Measurements from ENCODE around the gene BUD23. TPM values are rescaled to one million over a fixed set of nuclear protein-coding genes. Genes with fewer than 3 reads are reported as not detected.
"Not testable (repeated sequence)": the region's sequence is repeated elsewhere in the genome, so short reads cannot be mapped to it uniquely, and the experiment has no call there.

BUD23 gene
- total RNA-seq, 2 donors from 2014 or later: 54.6 to 82.3 TPM

DNA sequence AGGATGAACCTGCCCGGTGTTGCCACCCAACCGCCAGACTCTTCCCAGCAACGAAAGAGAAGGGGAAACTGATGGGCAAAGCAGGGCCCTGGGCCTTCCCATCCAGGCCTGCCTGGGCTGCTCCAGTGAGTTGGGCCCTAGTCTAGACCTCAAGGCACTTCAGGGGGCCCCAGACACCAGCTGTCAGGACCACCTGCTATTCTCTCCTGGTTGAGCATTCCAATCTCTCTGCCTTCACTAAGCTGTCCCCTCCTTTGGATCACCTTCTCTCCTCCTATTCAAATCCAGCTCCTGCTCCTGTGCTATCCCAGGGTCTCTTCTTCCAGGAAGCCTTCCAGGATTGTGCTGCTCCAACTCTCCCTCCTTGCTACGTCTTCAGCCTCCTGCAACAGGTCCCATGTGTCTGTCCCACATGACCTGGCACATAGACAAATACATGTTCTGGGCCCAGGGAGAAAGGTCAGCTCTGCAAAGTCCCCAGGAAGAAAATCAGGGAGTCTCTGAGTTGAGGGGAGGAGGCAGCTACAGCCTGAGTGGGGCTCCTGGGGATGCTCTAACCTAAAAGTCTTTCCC is 33.0 kb downstream of the BUD23 start:
- peak overlapping the region; percentile 70 for H3K4me3 Mint-ChIP-seq
- peak overlapping the region; percentile 79 for H3K27ac Mint-ChIP-seq
- H3K9me3 Mint-ChIP-seq: no peaks in the 10 kb centered on the region
- peaks cover 27% of the 10 kb centered on the region for H3K36me3 Mint-ChIP-seq (ENCODE audit: low read depth)
- peaks cover 24% of the 10 kb centered on the region for H3K4me1 Mint-ChIP-seq
- no peaks in the 10 kb centered on the region for H3K27me3 Mint-ChIP-seq
- no peak for ATAC-seq (replicated peaks)

DNA sequence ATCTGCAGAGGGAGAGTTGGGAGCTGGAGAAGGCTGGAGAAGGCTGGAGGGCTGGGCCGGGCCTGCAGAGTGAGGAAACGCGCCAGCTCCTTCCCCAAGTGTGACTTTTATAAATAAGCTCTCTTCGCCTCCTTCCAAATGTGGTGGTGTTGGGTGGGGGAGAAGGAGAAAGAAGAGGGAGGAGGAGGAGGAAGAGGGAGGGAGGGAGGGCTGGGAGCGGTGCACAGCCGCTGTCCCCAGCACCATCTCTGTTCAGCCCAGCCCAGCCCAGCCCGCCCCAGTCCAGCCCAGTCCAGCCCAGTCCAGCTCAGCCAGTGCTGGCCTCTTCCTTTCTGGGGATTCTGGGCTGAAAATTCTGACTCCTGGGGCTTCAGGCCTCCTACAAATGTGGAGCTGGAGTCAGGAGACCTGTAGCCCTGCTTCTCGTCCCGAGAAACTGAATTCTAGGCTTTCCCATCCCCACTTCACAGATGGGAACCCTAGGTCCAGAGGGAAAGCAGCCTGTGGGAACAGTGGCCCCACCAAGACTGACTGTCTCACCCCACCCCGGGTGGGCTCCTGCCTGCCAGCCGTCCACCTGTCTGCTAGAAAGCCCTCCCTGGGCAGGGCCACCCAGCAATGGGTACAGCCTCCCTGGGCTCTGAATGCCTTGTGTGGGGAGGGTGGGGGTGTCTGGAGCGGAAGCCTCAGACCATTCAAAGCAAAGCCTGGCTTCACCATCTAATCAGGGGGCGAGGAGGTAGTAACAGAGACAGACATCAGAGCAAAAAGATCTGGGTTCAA is 33.8 kb downstream of the BUD23 start:
- ATAC-seq (replicated peaks): no peak
- peak overlapping the region; percentile 85 for H3K27ac Mint-ChIP-seq
- peaks cover 27% of the 10 kb centered on the region for H3K36me3 Mint-ChIP-seq (ENCODE audit: low read depth)
- no peaks in the 10 kb centered on the region for H3K9me3 Mint-ChIP-seq
- H3K4me1 Mint-ChIP-seq: peaks cover 24% of the 10 kb centered on the region
- peak overlapping the region; percentile 79 for H3K4me3 Mint-ChIP-seq
- H3K27me3 Mint-ChIP-seq: no peaks in the 10 kb centered on the region

DNA sequence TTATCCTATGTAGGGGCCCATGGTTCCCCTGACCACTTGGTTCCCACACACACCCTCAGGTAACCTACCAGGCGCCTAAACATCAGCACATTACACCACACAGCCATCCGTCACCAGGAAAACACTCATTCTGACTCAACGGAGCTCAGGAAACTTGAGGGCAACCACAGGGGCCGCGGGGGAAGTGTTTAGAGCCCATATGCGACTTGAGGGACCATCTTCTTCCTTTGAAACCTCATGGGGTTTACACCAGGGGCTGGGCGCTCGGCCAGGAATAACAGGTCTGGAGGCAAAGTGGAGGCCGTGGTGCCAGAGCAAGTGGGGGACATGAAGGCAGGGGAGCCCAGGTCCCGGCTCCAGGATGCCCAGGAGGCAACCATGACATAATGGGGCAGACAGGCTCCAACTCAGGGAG is 34.6 kb downstream of the BUD23 start:
- Mint-ChIP-seq H3K4me3 (peak overlapping the region; percentile 79), H3K4me1 (peaks cover 17% of the 10 kb centered on the region), H3K27ac (peak overlapping the region; percentile 85), H3K9me3 (no peaks in the 10 kb centered on the region), H3K27me3 (no peaks in the 10 kb centered on the region), H3K36me3 (ENCODE audit: low read depth) (peaks cover 20% of the 10 kb centered on the region)
- ATAC-seq (replicated peaks): peak; percentile 86

DNA sequence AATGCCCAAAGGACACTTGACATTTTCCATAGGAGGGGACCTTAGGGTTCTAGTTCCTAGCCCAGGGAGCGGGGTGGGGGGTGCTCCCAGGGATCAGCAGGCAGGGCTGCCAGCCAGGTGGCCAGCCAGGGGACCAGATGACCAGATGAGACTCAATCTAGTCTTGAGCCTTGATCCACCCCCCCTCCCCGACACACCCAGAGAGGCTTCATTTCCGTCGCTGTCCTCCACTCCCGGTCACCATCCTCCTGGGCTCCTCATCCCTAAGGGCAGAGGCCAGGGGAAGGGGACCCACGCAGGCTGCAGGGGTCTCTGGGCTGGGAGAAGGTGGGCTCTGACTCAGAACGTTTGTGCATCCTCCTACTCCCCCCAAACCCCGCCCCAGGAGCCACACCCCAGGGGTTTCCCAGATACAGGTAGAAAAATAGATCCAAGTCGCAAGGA is 35.1 kb downstream of the BUD23 start:
- peak; percentile 5 for ATAC-seq (replicated peaks)
- Mint-ChIP-seq H3K4me1 (peaks cover 14% of the 10 kb centered on the region), H3K36me3 (ENCODE audit: low read depth) (peaks cover 17% of the 10 kb centered on the region), H3K9me3 (no peaks in the 10 kb centered on the region), H3K27me3 (no peaks in the 10 kb centered on the region), H3K27ac (peak overlapping the region; percentile 85), H3K4me3 (peak overlapping the region; percentile 79)

DNA sequence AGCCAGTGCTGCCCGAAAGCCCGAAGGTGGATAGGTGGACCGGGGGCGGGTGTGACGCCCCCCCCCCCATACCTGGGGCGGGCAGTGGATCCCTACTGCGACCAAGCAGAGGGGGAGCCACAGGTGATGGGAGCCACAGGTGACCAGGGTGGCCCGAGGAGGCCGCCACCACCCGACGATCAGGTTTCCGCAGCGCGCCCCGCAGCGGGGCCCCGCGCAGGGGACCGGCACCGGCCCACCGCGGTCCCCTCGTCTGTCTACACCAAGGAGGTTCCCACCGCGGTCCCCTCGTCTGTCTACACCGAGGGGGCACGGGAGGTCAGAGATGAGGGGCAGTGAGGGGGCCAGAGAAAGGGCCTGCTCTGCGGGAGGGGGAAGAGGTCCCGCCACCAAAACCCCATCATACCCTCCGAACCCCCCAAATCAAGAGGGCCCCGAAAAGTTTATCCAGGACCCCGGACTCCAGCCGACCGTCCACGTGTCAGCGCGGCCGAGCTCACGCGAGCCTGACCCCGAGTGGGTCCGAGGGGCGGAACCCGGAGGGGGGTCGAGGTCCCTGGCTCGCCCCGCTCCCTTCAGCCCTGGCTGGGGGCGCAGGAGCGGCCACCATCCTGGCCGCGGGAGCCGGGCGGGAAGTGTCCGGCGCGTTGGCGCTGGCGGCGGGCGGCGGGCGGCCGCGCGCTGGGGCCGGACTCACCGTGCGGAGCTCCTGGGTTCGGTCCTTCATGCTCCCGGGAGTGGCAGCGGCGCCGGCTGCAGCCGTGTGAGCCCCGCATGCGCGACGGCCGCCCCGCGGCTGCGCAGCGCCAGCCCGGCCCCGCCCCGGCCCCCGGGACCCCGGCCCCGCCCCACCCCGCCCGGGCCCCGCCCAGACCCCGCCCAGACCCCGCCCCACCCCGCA is 35.8 kb downstream of the BUD23 start, which contains the start of gene STX1A:
TSS of gene STX1A (minus strand) at position 765 of the 901 bp plus-strand sequence. CDS start at position 727, 38 bp downstream.
- peak within 1 kb of the TSS; percentile 85 for H3K27ac Mint-ChIP-seq
- no peaks in the 10 kb centered on the region for H3K27me3 Mint-ChIP-seq

DNA sequence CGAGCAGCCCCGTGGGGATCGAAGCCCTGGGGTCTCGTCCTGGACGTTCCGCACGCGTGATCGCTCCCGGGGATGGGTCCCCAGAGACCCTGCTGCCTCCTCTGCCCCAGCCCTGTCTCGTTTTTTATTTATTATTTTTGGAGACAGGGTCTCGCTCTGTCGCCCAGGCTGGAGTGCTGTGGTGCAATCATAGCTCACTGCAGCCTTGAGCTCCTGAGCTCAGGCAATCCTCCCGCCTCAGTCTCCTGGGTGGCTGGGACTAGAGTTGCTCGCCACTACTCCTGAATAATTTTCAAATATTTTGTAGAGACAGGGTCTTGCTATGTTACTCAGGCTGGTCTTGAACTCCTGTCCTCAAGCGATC is 36.4 kb downstream of the BUD23 start:
- peak overlapping the region; percentile 78 for H3K4me3 Mint-ChIP-seq
- H3K27me3 Mint-ChIP-seq: peaks cover 2% of the 10 kb centered on the region
- H3K9me3 Mint-ChIP-seq: no peaks in the 10 kb centered on the region
- no peak for ATAC-seq (replicated peaks)
- peaks cover 17% of the 10 kb centered on the region for H3K36me3 Mint-ChIP-seq (ENCODE audit: low read depth)
- H3K4me1 Mint-ChIP-seq: peaks cover 14% of the 10 kb centered on the region
- H3K27ac Mint-ChIP-seq: peak overlapping the region; percentile 47

More for the DNA sequence above, 35.8 kb downstream of the BUD23 start, which contains the start of gene STX1A:
- H3K36me3 Mint-ChIP-seq (ENCODE audit: low read depth): peaks cover 17% of the 10 kb centered on the region
- peak; percentile 57 for ATAC-seq (replicated peaks)
- no peaks in the 10 kb centered on the region for H3K9me3 Mint-ChIP-seq
- peaks cover 14% of the 10 kb centered on the region for H3K4me1 Mint-ChIP-seq
- peak within 1 kb of the TSS; percentile 79 for H3K4me3 Mint-ChIP-seq

DNA sequence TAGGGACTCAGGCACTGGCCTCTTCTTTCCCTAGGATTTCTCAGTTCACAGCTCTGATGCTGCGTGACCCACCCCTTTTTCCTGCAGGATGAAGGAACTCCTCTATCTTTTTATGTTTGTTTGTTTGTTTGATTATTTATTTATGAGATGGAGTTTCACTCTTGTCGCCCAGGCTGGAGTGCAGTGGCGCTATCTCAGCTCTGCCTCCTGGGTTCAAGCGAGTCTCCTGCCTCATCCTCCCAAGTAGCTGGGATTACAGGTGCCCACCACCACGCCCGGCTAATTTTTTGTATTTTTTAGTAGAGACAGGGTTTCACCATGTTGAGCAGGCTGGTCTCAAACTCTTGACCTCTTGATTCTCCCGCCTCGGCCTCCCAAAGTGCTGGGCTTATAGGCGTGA is 37.0 kb downstream of the BUD23 start:
- Mint-ChIP-seq H3K4me1 (peaks cover 14% of the 10 kb centered on the region), H3K4me3 (peak overlapping the region; percentile 78), H3K36me3 (ENCODE audit: low read depth) (peaks cover 15% of the 10 kb centered on the region), H3K27ac (peak overlapping the region; percentile 47)
- not testable (repeated sequence) for H3K9me3 Mint-ChIP-seq; ATAC-seq (replicated peaks); H3K27me3 Mint-ChIP-seq

DNA sequence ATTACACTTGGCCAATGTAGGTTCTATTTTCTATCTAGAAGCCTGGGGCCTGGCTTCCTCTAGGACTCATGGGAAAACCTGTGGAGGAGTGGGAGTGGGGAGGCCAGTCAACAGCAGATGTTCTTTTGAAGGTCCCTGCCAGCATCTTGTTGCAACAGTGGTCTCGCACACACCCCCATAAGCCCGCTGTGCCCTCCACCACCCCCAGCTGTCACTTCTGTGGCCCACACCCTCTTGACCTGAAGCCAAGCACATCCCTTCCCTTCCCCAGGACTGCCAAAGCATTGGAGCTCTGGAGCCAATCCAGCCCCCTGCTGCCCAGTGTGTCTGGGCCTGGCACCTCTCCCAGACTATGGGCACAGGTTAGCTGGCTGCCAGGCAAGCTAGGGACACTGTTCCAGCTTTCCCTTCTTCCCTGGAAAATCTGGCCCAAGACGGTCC is 38.0 kb downstream of the BUD23 start:
- Mint-ChIP-seq H3K27ac (no peak overlapping the region), H3K27me3 (peaks cover 3% of the 10 kb centered on the region), H3K4me3 (peak overlapping the region; percentile 22), H3K36me3 (ENCODE audit: low read depth) (peaks cover 5% of the 10 kb centered on the region), H3K9me3 (no peaks in the 10 kb centered on the region), H3K4me1 (peaks cover 12% of the 10 kb centered on the region)
- no peak for ATAC-seq (replicated peaks)

DNA sequence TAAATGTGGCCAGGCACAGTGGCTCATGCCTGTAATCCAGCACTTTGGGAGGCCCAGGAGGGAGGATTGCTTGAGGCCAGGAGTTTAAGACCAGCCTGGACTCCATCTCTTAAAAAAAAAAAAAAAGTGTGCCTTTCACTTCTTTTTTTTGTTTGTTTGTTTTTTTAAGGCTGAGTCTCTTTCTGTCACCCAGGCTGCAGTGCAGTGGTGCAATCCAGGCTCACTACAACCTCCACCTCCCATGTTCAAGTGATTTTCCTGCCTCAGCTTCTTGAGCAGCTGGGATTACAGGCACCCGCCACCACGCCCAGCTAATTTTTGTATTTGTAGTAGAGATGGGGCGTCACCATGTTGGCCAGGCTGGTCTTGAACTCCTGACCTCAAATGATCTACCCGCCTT is 38.8 kb downstream of the BUD23 start:
- H3K27me3 Mint-ChIP-seq; H3K9me3 Mint-ChIP-seq; H3K4me1 Mint-ChIP-seq; H3K27ac Mint-ChIP-seq; H3K4me3 Mint-ChIP-seq; H3K36me3 Mint-ChIP-seq (ENCODE audit: low read depth); ATAC-seq (replicated peaks): not testable (repeated sequence)

DNA sequence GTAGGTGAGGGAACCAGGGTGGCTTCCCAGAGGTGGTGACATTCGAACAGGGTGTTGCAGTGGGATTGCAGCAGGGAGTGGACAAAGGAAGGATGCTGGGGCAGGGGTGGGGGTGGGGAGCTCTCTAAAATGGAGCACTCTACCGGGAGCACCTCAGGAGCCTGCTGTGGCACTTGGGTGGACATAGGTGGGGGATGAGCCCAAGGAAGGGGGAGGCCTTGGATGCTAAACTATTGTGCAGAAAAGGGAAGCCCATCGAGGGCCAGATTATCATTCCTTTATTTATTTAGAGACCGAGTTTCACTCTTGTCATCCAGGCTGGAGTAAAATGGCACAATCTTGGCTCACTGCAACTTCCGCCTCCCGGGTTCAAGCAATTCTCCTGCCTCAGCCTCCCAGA is 39.4 kb downstream of the BUD23 start:
- Mint-ChIP-seq H3K36me3 (ENCODE audit: low read depth) (no peaks in the 10 kb centered on the region), H3K4me1 (peaks cover 5% of the 10 kb centered on the region), H3K27me3 (peaks cover 3% of the 10 kb centered on the region), H3K4me3 (no peak overlapping the region), H3K27ac (no peak overlapping the region), H3K9me3 (no peaks in the 10 kb centered on the region)
- no peak for ATAC-seq (replicated peaks)

DNA sequence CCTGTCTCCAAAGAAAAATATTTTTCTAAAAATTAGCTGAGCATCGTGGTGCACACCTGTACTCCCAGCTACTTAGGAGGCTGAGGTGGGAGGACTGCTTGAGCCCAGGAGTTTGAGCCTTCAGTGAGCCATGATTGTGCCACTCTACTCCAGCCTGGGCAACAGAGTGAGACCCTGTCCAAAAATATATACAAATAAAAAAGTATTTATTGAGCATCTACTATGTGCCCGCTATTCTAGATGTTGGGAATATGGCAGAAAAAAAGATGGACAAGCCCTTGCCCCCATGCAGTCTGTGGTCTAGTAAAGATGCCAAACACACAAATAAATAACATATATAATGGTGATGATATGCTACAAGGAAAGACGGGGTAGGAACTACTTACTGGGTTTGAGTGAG is 40.4 kb downstream of the BUD23 start:
- no peak overlapping the region for H3K4me3 Mint-ChIP-seq
- no peak for ATAC-seq (replicated peaks)
- H3K9me3 Mint-ChIP-seq: no peaks in the 10 kb centered on the region
- no peak overlapping the region for H3K27ac Mint-ChIP-seq
- peaks cover 7% of the 10 kb centered on the region for H3K27me3 Mint-ChIP-seq
- no peaks in the 10 kb centered on the region for H3K4me1 Mint-ChIP-seq
- H3K36me3 Mint-ChIP-seq (ENCODE audit: low read depth): no peaks in the 10 kb centered on the region

DNA sequence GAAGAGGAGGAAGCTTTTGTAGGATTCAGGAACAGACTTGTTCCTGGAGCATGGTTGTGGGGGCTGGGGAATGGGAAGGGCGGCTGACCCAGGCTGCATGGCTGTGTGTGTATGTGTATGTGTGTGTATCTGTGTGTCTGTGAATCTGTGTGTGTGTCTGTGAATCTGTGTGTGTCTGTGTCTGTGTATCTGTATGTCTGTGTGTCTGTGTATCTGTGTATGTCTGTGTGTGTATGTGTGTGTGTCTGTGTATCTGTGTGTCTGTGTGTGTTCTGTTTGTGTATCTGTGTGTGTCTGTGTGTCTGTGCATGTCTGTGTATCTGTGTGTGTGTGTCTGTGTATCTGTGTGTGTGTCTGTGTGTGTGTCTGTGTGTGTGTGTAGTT is 42.7 kb downstream of the BUD23 start:
- ATAC-seq (replicated peaks): peak; percentile 39
- H3K9me3 Mint-ChIP-seq: no peaks in the 10 kb centered on the region
- H3K27me3 Mint-ChIP-seq: peaks cover 7% of the 10 kb centered on the region
- H3K4me3 Mint-ChIP-seq: no peak overlapping the region
- no peaks in the 10 kb centered on the region for H3K36me3 Mint-ChIP-seq (ENCODE audit: low read depth)
- H3K27ac Mint-ChIP-seq: no peak overlapping the region
- H3K4me1 Mint-ChIP-seq: no peaks in the 10 kb centered on the region

DNA sequence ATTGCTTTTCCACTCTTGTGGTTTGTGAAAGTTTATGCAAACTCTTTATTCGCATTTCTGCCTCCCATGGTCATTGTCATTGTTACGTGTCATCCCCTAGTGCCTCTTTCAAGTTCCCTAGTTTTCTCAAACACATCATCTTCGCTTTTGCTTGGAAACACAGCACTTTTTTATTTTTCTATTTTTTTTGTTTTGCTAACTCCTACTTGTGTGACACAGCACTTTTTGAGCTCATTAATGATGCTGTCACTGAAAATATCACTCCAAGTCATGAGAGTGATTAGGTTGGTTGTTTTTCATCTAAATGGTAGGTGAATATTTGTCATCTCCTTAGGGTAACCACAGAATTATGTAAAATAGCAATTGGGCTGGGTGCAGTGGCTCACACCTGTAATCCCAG is 44.6 kb downstream of the BUD23 start:
- no peaks in the 10 kb centered on the region for H3K9me3 Mint-ChIP-seq
- peaks cover 7% of the 10 kb centered on the region for H3K27me3 Mint-ChIP-seq
- H3K4me1 Mint-ChIP-seq: no peaks in the 10 kb centered on the region
- ATAC-seq (replicated peaks): peak; percentile 30
- H3K4me3 Mint-ChIP-seq: no peak overlapping the region
- H3K36me3 Mint-ChIP-seq (ENCODE audit: low read depth): no peaks in the 10 kb centered on the region
- no peak overlapping the region for H3K27ac Mint-ChIP-seq

DNA sequence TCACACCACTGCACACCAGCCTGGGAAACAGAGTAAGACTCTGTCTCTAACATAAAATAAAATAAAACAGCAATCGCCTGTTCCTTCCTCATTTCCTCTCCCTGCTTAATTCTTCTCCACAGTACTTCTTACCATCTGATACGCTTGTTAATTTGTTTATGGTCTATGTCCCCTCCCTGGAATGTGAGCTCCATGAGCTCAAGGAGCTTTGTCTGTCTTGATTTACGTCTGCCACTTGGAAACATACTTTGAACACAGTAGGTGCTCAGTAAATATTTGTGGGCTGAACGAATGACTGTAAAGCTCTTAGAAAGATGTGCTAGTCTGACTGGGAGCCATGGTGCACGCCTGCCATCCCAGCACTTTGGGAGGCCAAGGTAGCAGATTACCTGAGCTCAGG is 45.2 kb downstream of the BUD23 start:
- no peak overlapping the region for H3K4me3 Mint-ChIP-seq
- H3K4me1 Mint-ChIP-seq: no peaks in the 10 kb centered on the region
- no peak for ATAC-seq (replicated peaks)
- H3K27me3 Mint-ChIP-seq: peaks cover 7% of the 10 kb centered on the region
- H3K27ac Mint-ChIP-seq: no peak overlapping the region
- no peaks in the 10 kb centered on the region for H3K9me3 Mint-ChIP-seq
- H3K36me3 Mint-ChIP-seq (ENCODE audit: low read depth): no peaks in the 10 kb centered on the region
